GM03348 (cell line): ENCODE results near the gene ZFYVE27.
A peak's percentile ranks its signal among the peaks of the same experiment; 100 is the strongest.

ENCODE experiments used
- DNase-seq: peaks from one replicate; pipeline ENCODE4 v3.0.0; 2012; ENCODE audit warnings: low spot score

Gene ZFYVE27

GRCh38 chr10:97747573-97747972 is 10.6 kb downstream of the ZFYVE27 start:
- no peak for DNase-seq

GRCh38 chr10:97748116-97748515 is 11.2 kb downstream of the ZFYVE27 start:
- DNase-seq, result no peak

GRCh38 chr10:97752956-97753355 is 16.0 kb downstream of the ZFYVE27 start:
- no peak for DNase-seq

GRCh38 chr10:97754726-97755125 is 17.8 kb downstream of the ZFYVE27 start:
- DNase-seq, result no peak

GRCh38 chr10:97755718-97756117 is 18.8 kb downstream of the ZFYVE27 start:
- no peak for DNase-seq

- no peak for DNase-seq
Measured at GRCh38 chr10:97757471-97757870, 20.5 kb downstream of the ZFYVE27 start.

GRCh38 chr10:97759158-97759887 is 22.4 kb downstream of the ZFYVE27 start:
- peak; percentile 88 for DNase-seq

GRCh38 chr10:97759946-97760345 is 23.0 kb downstream of the ZFYVE27 start:
- DNase-seq, result no peak

- no peak for DNase-seq
Measured at GRCh38 chr10:97760461-97761257, 23.7 kb downstream of the ZFYVE27 start.

GRCh38 chr10:97761331-97761865 is 24.5 kb downstream of the ZFYVE27 start:
- DNase-seq, result no peak

- no peak for DNase-seq
Measured at GRCh38 chr10:97762056-97762455, 25.1 kb downstream of the ZFYVE27 start.

- peak; percentile 62 for DNase-seq
Measured at GRCh38 chr10:97762816-97763215, 25.9 kb downstream of the ZFYVE27 start.

- DNase-seq, result no peak
Measured at GRCh38 chr10:97763411-97763810, 26.5 kb downstream of the ZFYVE27 start.

GRCh38 chr10:97763947-97764346 is 27.0 kb downstream of the ZFYVE27 start:
- DNase-seq, result no peak

- no peak for DNase-seq
Measured at GRCh38 chr10:97764519-97764931, 27.6 kb downstream of the ZFYVE27 start.

GRCh38 chr10:97765201-97765600 is 28.3 kb downstream of the ZFYVE27 start:
- DNase-seq, result no peak

GRCh38 chr10:97766106-97766810 is 29.3 kb downstream of the ZFYVE27 start:
- no peak for DNase-seq

GRCh38 chr10:97766996-97767924 is 30.3 kb downstream of the ZFYVE27 start:
- DNase-seq, result no peak

- DNase-seq, result no peak
Measured at GRCh38 chr10:97768322-97769315, 31.7 kb downstream of the ZFYVE27 start.

GRCh38 chr10:97770255-97770654 is 33.3 kb downstream of the ZFYVE27 start:
- DNase-seq, result no peak
